SKM-1 (cell line): ENCODE results near the gene KNCN.

ENCODE experiments used
- DNase-seq: peaks from one replicate; lab custom pipeline; 2025; ENCODE audit not compliant: unreplicated experiment; lab: John Stamatoyannopoulos, UW

KNCN gene

DNA sequence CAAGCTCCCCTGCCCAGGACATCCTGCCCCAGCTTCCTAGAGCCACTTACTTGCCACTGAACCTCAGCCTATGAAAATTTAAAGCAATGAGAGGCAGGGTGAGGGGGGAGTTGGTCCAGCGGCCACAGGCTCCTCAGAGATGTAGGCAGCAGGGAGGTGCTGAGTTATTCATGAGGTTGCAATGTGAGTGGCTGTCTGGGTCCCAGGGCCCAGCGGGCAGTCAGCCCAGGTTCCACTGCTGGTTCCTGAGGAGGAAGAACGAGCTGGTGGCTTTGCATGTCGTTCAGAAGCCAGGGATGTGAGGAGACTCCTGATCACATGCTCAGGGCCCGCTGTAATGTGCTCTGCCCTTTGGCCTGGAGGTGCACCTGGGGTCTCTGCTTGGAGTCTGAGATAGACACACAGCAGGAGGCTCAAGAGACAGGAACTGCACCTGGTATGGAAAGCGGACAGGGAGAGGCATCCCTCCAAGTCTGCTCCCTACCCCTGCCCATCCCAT, at the start of gene KNCN:
Gene KNCN, minus strand, starts transcription at position 51 of the 499 bp plus-strand sequence. CDS start 432 bp downstream, outside the sequence.
- no peak for DNase-seq

DNA sequence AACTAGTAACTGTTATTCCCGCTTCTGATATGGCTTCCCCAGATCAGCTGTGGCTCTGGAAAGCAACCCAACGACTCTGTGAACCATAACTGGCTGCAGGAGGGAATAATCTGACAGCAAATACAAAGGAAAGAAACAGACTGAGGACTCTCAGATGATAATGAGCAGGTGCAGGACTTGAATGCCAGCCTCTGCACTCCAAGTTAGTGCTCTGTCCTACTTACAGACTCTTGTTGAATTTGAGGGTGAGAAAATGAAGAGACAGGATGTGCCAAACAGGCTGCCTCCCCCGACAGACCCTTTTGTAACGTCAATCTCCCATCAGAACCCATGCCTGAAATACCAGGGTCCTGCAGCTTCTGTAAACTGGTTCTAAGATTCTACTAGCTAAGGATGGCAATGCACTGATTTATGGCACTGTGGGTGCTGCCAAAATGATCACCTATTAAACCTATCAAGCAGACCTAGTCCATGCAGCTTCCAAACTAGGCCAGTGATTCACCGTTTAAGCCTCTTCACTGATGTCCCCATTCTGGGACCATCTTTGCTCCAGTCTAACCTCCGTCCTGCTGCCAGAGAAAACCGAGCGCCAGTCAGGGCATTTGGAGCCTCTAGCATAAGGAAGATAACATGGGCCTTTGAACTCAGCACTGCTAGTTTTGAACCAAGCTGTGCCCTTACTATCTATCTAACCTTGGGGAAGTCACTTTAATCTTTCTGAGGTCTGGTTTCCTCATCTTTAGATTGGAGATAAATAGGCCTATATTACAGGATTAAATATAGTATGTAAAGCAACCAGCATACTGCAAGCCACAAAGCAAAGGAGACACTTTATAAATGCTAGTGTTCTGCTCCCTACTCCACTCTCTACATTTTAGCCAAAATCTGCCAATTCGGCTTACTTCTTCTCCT, 47.9 kb upstream of the KNCN start:
- no peak for DNase-seq

DNA sequence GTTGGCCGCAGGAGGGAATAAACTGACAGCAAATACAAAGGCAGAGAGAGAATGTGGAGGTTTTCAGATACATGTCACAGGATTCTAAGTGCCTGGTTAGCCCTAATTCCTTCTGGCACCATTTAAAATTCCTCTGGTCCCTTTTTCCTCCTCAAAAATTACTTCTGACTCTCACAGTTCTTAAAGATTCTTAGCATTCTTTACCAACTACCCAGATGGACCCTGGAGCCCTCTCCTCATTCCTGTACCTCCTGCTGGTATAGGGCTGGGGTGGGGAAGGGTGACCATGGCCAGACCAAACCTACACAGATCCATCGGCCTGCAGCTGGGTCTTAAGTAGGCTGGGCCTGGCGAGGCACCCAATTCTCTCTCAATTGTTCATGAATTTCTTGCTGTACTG, 45.4 kb upstream of the KNCN start:
- DNase-seq = no peak

DNA sequence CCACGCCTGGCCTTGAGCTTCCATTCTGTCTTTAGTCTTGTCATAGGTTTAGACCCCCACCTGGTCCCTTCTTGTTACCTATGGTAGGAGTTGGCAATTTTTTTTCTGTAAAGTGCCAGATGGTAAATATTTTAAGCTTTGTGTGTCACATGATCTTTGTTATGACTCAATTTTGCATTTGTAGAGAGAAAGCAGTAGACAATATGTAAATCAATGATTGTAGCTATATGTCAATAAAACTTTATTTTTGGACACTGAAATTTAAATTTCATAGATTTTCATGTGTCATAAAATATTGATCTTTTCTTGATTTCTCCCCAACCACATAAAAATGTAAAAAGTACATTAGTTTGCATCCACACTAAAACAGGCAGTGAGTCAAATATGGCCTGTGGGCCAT, 44.6 kb upstream of the KNCN start:
- DNase-seq = no peak

DNA sequence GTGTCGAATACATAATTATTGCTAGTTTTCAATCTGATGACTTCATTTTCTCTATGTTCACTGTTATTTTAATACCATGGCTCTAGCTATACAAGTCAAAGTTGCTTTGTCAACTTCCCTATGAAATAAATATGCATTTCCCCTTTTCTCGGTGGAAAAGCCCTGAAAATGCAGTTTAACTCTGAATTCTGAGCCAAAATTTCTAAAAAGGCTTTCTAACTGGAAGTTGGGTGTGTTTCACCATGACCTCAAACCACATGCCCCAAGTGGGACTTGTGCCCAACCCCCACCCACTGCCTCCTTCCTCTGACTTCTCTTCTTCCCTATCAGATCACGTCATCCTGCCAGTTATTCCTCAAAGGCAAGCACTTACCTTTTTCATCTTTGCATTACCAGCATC, 43.7 kb upstream of the KNCN start:
- DNase-seq = peak; percentile 82

DNA sequence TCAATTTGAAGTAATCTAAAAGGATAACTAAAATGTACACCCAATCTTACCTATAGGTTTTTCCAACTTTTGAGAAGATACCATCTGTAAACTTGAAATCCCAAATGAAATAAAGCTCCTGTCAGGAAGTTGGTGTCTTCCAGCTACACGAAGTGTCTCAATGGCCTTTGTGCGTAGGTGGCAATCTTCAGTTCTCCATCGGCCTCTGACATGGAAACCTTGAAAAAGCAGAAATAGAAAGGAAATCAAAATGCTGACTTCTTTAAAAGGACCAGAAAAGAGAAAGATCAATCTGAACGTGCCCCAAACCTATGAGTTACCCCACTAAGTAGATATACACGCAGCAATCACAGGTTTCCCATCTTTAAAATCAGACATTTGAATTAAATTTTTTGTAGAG, 42.6 kb upstream of the KNCN start:
- no peak for DNase-seq

DNA sequence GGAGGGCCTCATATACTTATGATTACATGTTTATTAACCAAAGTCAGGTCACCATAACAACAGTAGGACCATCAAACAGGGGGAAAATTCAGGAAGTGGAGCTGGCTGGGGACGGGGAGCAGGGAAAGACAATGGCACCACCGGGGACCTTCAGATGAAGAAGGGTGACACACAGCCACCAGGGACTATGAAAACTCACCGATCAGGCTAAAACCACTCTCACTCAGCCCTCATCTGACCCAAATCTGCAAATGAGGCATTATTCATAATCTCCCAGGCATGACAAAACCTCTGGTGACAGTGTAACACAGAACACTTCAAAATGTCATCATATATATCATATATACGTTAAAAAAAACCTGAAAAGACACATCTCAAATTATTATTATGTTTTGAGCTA, 41.4 kb upstream of the KNCN start:
- DNase-seq = no peak

DNA sequence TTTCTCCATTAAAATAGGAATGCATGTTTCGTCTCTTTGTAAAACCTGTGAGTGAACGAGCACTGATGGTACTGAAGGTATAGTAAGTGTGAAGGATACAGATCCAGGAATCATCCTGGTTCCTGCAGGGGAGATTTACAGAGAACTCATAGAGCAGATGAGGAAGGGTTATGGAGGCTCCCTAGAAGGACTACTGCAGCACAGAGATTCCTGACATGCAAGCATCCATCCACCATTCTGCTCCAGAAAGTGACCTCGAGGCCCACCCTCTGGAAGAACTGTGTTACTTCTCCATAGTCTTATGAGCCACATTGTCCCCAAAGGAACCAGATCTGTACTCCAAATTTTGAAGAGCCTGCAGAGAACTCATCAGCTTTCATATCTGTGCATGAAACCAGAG, 38.1 kb upstream of the KNCN start:
- no peak for DNase-seq

DNA sequence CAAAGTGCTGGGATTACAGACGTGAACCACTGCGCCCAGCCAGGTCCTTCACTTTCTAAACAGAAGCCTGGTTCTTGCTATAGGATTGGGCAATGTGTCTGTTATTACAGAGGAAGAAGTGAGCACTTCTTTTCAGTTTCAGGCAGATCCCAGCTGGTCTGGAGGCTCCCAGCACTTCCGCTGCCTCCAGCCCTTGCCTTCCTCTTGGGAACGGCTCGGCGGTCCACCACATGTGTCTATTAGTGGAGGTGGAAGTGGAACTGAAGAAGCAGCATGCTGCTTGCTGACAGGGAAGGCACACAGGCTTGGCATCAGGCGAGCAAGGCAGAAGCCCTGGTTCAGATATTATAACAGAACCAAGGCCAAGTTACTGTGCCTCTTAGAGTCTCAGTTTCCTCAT, 35.6 kb upstream of the KNCN start:
- peak; percentile 77 for DNase-seq

DNA sequence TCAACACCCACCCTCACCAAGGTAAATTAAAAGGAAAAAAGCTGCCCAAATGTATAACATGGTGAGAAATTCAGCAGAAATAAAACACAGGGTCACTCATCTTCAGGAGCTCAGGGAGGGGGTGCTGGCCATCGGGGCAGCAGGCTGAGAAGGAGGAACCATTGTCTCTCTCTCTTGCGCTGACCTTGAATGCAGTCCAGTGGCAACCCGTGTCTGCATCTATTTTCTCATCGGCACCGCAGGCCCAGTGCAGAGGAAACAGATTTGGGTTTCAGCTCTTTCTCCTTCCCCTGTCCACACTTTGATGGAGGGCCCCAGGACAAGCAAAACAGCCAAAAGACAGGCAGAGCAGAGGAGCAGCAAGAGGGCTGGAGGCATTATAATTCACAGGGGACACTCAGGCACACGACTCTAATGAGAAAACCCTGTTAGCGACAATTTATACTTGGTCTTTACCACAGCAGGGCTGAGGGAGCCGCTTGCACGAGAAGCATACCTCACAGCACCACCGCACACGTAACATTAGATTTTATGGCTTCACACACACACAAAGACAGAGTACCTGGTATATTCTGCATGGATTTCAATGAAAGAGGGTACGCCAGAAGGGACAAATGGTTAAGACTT, 34.0 kb upstream of the KNCN start:
- no peak for DNase-seq

DNA sequence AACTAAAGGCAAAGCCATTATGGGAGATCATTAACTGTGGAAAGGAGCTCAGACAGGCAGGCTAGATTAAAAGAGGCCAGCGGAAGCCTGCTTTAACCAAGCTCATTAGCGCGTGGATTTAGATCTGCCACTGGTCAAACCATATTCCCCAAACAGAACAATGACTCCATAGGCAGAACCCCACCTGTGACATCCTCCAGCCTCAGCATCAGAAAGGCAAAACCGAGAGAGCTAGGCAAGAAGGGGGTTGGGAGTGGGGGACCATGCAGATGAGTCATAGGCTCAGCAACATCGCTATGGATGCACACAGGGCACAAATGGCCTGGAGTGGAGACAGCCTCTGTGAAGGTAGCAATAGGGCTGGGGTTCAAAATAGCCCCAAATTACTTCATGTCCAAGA, 32.0 kb upstream of the KNCN start:
- no peak for DNase-seq

DNA sequence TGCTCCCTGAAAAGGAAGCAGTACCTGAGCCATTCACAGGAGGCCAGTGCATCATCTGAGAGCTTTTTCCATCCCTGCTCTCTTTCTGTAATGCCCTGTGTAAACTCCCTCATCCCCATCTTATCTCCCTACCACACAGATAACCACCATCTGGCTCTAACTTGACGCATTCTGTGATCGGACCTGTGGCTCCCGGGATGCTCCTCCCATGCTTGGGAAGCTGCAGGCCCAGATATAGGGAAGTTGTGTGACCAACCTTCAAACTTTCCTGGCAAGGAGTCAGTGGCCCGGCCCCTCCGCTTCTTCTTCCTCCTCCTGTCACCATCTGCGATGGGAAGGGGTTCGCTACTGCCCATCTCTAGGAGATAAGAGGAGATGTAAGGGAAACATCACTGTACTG, 31.5 kb upstream of the KNCN start:
- no peak for DNase-seq

DNA sequence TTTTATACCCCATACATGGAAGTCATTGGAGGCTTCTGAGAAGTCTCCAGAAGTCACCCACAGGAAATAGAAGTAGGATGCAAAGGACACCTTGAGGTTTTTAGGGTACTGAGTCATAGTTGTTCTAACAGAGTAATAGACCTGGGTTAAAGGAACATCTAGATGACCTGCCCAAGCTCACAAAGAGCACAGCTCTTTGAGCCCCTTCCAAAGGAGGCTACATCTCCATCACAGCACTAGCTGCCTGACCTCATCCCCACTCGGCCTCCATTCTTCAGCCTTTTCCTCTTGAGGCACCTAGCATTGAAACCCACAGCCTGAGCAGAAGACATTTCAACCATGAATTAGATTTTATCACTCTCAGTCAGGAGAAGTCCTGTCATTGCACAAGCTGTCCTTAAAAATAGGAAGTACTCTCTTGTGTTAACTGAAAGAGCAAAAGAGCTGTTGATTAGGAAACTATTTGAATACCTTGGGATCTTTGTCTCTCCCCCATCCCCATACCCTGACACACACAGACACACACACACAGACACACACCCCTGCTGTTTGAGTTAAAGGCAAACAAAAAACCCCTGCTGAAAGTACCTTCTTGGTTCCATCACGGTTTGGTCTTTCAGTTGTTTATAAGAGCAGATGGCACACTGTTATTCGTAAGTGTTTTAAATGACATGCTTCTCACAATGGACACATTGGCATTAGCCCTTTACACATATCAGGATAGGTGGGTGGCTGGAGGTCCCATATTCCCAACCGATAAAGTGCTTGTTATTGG, 30.4 kb upstream of the KNCN start:
- peak; percentile 88 for DNase-seq

DNA sequence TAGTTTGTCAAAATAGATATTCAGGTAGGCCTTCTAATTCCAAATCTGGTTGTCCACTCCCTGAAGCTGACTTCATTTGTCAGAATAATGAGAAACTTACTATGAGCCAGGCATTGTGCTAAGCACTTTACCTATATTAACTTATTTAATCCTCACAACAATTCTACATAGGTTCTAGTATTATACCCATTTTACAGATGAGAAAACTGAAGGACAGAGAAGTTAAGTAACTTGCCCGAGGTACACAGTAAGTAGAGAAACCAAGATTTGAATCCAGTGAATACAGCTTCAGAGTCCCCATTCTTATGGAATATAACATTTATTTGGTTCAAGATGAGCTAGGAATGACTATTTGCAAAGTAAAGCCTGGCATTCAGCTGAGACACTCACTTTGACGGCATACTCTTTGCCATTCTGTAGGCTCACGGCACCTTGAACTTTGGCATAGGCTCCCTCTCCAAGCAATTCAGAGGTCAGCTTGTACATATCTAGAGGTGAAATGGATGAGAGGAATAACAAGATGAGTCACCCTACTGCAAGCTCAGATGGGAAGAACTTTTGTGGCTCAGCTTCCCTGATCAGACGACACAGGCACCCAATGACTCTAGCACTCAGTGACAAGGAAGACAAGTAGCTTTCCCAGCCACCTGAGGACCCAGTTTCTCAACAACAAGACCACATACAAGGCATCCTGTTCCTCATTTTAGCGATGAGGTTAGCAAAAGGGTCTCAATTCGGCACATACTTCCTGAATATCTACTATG, 28.9 kb upstream of the KNCN start:
- peak; percentile 80 for DNase-seq

DNA sequence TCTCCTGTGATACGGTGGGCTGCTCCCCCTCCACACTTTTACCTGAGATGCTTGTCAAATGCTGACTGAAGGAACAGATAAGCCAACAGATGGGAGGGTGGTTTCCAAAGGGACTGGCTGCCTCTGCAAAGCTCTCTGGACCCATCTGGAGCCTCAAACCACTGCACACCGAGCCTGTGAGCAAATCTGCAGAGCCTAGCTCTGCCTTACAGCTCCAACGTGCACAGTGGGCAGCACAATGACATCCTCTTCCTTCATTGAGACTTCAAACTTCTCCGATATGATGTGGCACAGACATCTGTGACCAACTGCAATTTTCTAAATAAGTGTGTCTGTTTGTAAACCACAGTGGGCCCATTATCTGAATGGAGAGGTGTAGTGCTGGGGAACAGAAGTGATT, 26.2 kb upstream of the KNCN start:
- no peak for DNase-seq

DNA sequence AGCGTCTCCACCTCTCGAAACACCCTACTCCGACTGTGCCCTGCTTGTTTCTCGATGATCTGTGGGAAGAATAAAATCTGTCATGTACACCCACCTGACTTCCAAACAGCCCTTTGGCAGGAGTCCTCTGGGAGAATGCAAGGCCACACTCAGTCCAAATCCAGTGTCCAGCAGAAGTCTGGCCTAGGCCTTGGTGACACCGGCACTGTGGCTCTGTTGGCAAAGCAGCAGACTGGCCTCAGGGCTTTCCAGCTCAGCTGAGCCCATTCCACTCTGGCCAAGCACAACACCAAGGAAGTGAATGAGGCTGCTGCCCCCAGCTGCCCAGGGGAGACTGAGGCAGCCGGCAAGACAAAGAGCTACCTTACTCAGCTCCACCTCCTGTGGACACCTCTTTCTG, 25.1 kb upstream of the KNCN start:
- no peak for DNase-seq

DNA sequence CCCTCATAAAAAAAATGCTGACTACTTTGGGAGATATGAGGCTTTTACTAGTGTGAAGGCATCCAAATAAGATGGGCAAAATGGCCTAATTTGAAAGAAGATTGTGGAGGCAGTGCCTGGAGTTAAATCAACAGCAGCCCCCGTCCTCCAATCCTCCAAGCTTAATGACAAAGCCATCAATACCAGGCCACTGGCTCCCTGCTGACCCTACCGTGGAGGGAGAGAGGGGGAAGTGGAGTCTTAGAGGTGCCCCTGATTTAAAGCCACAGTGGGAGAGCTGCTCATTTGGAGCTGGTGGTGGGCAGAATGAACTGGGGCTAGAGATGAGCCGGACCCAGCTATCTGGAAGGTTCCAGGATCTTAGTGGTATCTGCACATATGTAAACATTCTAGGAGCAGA, 24.3 kb upstream of the KNCN start:
- no peak for DNase-seq

DNA sequence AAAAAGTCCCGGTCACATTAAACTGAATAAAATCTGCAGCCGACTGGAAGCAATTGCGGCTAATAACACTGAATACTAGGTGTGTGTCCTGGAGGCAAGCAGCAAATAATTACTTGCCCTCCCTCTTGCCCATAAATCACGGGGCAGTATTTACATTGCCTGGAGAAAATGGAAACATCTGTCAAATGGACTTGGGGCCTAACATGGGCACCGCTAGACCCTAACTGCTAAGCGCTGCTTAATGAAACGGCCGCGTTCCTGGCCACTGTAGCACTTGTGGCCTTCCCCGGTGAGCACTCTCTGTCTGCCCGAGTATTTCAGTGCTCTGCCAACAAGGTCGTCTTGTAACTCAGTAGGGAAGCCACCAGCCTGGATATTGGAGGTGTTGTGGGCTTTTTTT, 23.9 kb upstream of the KNCN start:
- no peak for DNase-seq

DNA sequence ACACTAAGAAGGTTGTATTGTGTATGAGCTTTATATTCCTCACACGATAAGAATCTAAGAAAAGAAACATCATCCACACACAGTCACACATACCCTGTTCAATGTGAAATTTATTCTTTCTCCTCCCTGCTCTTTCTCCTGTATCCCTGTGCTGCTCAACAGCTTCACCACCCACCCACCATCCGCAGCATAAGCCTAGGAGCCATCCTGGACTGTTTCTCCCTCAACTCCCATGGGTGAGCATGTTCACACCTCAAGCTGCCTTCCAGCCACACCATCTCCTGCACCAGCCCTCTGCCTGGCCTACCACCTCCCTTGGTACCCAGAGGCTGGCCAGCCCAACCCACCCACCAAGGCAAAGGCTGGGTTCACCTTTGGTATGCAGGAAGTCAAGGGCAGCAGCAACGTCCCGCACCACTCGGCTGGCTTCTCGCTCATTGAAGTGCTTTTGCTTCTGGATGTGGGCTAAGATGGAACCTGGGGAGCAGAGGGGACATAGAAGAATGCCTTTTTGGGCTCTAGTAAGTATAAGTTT, 20.3 kb upstream of the KNCN start:
- DNase-seq = no peak

DNA sequence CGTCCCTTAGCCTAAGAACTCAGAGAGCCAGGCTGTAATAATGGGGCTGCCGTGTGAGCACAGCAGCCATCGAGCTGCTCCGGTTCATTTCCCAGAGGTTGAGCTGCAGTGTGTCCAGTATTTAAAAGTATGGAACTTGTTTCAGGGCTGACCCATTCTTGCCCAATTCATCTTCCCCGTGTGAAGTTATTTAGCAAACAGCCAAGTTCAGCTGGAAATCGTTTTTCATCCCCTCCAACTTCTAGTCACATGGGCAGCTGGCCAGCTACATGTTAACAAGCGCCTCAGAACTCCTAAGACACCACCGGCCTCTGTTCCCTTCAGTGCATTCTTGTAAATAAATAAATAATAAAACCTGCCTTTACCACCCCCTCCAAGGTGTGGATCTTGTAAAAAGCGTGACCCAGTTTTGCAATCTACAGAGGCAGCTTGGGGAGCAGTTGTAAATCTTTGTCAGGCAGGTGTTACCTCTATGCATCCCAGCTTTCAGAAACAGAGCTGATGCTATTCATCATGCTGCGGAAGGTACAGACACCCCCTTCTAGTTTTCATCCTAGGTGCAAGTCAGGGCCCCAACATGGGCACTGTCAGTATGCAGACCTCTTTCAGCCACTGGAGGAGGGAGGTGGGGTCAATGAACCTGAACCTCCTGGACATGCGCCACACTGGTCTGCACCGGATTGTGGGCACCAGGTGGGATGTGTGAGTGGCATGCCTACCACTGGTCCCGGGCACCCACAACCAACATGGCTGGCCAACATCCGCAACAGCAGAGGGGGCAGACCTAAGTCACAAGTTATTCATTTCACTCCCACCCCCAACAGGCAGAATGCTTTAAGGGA, 18.7 kb upstream of the KNCN start:
- DNase-seq = no peak
